Fibroblast of mammary gland (primary cell): ENCODE data around the gene CEP170.
"Not testable (repeated sequence)": the region's sequence is repeated elsewhere in the genome, so short reads cannot be mapped to it uniquely, and the experiment has no call there.

Experiments
- DNase-seq: peaks from one replicate; pipeline ENCODE4 v3.0.0-alpha.2; 2010; ENCODE audit warnings: low read depth
- H3K4me3 ChIP-seq: 2 replicates; pipeline ENCODE4 v1.5.1; 2011; ENCODE audit warnings: low read depth, mild to moderate bottlenecking, low read length, moderate library complexity; ENCODE audit not compliant: control insufficient read depth
- CTCF ChIP-seq: conservative IDR thresholded peaks from 2 replicates; pipeline ENCODE4 v1.5.1; 2011; ENCODE audit warnings: low read depth, low read length, inconsistent platforms; ENCODE audit not compliant: control insufficient read depth, insufficient read depth

The CEP170 gene

GRCh38 chr1:243150906-243151305, 104.2 kb downstream of the CEP170 start:
- DNase-seq: not testable (repeated sequence)

DNA sequence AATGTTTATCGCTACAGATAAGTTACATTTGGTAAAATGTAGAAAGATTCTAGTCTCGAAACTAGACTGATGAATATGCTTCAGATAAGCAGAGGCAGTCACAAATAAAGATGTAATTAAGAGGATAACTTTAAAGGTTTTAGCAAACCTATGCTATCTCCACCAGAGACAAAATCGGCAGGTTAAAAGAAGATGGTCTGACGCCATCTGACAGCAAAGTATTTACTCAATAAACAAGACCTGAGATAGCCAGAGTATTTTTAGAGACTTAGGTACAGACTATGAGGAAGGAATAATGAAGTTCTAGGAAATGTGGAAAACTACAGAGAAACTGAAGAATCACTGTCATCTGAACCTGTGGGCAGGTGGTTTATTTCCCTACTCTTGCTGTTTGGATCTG, 106.0 kb downstream of the CEP170 start:
- DNase-seq: not testable (repeated sequence)

More at GRCh38 chr1:243150906-243151305, 104.2 kb downstream of the CEP170 start:
- not testable (repeated sequence) for H3K4me3 ChIP-seq

DNA sequence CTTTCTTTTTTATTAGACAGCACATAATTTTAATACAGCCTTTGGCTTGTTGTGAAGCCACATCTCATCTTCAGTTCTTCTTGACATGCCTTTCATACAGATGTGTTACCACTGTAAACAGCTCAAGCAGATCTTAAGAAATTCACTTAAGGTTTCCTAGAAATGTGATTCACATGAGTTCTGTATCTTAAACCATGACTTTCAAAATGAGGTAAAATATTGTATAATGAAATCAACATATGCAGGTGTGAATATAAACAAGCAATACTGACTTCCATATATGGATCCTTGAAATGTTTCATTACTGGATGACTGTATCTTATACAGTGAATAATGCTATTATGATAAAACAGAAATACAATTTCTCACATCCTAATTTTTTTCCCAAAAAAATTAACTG, 107.7 kb downstream of the CEP170 start:
- H3K4me3 ChIP-seq, DNase-seq: not testable (repeated sequence)

More for the DNA sequence above, 106.0 kb downstream of the CEP170 start:
- not testable (repeated sequence) for H3K4me3 ChIP-seq

- TF ChIP-seq CTCF: peak; percentile 12
Observed at GRCh38 chr1:243140498-243140897, 114.6 kb downstream of the CEP170 start.

GRCh38 chr1:243122876-243123409, 132.1 kb downstream of the CEP170 start:
- H3K4me3 ChIP-seq: not testable (repeated sequence)
- peak; percentile 6 for DNase-seq

More at GRCh38 chr1:243140498-243140897, 114.6 kb downstream of the CEP170 start:
- H3K4me3 ChIP-seq: not testable (repeated sequence)
- peak; percentile 8 for DNase-seq

DNA sequence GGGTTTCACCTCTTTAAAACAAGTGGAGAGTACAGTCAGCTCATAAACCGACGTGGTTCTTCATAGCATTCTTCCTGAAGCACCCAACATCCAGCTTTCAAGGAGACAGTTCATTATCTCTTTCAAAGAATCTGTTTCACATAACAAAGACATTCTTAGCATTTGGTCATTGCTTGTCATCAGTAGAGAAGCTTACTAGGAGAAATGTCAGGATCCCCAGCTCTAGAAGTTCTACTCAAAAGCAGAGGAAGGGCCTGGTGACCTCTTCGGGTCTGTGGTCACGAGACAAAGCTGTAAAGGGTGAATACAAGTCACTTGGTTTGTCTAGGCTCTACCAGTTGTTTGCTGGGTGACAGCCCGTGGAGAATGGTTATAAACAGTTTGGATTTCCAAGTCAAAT, 133.1 kb downstream of the CEP170 start:
- not testable (repeated sequence) for DNase-seq, H3K4me3 ChIP-seq

DNA sequence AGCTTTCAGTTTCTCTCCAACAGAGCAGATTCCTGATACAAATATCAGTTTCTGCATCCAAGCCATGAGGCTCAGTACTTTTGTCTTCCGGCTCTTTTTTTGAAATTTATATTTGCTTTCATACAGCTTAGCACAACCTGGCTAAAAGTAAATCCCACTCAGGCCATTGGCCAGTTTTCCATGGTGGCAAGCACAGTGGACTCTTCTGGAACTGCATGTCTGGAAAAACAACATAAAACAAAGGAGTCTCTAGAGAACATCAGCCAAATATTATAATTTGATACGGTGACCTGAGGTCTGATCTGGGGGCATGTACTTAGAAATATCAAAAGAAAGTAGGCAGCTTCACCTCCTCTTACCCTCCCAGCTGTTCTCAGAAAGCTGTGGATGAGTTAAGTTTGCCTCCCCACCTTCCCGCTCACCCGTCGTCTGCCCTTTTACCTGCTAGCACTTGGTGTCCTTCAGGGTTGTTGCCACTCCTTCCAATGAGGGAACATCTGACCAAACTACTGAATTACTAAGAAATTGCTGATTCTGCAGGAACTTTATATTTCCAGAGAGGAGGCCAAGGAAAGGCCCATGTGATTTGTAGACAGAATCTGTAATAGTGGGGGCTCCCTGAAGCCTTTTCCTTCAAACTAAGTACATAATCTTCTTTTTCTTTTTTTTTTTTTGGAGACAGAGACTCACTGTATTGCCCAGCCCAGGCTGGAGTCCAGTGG, 136.3 kb downstream of the CEP170 start:
- DNase-seq, H3K4me3 ChIP-seq: not testable (repeated sequence)

GRCh38 chr1:243116187-243116586, 138.9 kb downstream of the CEP170 start:
- H3K4me3 ChIP-seq: not testable (repeated sequence)
- peak; percentile 71 for DNase-seq

DNA sequence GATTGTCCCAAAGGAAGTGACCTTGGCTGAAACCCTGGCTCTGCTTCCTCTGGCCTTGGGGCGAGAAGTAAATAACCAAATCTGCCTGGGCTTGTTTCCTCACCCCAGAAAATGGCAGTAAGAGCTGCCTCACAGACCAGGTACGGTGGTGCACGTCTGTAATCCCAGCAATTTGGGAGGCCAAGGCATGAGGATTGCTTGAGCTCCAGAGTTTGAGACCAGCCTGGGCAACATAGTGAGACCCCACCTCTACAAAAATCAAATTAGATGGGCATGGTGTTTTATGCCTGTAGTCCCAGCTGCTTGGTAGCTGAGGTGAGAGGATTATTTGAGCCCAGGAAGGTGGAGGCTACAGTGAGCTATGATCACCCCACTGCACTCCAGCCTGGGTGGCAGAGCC, 140.3 kb downstream of the CEP170 start:
- DNase-seq, H3K4me3 ChIP-seq: not testable (repeated sequence)

- not testable (repeated sequence) for H3K4me3 ChIP-seq
- DNase-seq: peak; percentile 83
Observed at GRCh38 chr1:243114059-243114713, 140.9 kb downstream of the CEP170 start.

DNA sequence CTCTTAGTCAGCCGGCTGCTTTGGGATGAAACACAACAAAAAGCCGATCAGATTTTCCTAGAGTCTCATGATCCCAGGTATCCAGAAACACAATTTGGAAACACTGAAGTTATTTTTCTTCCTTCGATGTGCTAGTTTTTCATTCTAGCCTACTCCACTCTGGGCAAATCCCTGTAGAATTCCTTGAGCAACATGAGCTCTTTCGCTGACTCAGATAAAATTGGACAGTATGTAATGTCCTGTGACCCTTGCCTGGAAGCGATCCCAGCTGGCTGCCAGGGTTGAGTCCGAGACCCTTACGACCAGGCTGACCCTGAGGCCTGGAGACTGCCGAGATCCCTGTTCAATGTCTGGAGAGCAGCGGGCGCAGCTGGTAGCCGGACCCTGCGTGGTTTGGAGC, 147.9 kb downstream of the CEP170 start:
- H3K4me3 ChIP-seq: not testable (repeated sequence)
- DNase-seq: peak; percentile 31

GRCh38 chr1:243105652-243106332, 149.3 kb downstream of the CEP170 start:
- not testable (repeated sequence) for H3K4me3 ChIP-seq, DNase-seq

- DNase-seq, H3K4me3 ChIP-seq: not testable (repeated sequence)
Observed at GRCh38 chr1:243105104-243105503, 150.0 kb downstream of the CEP170 start.

- H3K4me3 ChIP-seq, DNase-seq: not testable (repeated sequence)
Observed at GRCh38 chr1:243104452-243104851, 150.6 kb downstream of the CEP170 start.

- peak overlapping the region; percentile 33 for H3K4me3 ChIP-seq
Observed at GRCh38 chr1:243101551-243102050, 153.5 kb downstream of the CEP170 start.

DNA sequence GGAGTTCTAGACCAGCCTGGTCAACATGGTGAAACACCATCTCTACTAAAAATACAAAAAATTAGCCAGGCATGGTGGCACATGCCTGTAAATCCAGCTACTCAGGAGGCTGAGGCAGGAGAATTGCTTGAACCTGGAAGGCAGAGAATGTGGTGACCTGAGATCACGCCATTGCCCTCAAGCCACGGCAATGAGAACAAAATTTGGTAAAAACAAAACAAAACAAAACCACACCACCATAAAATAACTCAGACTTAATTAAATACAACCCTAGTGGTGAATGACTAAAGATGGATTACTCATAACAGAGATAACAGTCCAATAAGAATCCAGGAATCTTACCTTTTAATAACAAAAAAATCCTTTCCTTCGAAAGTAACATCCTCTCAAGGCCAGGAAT, 167.7 kb downstream of the CEP170 start:
- peak; percentile 15 for DNase-seq

More at GRCh38 chr1:243101551-243102050, 153.5 kb downstream of the CEP170 start:
- DNase-seq: peak; percentile 59

More for the DNA sequence above, 167.7 kb downstream of the CEP170 start:
- H3K4me3 ChIP-seq: not testable (repeated sequence)
